Measurements from ENCODE around the gene IL20.

IL20 gene

GRCh38 chr1:206878456-206878855 lies 13.0 kb downstream of the IL20 start:
- no peak for DNase-seq (ENCODE audit: low read depth in 2 of 2)

DNA sequence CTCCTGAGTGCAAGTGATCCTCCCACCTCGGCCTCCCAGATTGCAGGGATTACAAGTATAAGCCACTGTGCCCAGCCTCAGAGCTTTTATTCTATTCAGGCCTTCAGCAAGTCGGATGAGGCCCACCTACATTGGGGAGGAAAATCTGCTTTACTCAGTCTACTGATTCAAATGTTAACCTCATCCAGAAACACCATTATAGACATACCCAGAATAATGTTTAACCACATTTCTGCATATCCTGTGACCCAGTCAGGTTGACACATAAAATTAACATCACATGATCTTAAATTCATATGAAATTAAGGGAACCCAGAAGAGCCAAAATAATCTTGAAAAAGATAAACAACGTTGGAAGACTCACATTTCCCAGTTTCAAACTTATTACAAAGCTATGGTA lies 14.9 kb downstream of the IL20 start:
- no peak for DNase-seq (ENCODE audit: low read depth in 2 of 2)

DNA sequence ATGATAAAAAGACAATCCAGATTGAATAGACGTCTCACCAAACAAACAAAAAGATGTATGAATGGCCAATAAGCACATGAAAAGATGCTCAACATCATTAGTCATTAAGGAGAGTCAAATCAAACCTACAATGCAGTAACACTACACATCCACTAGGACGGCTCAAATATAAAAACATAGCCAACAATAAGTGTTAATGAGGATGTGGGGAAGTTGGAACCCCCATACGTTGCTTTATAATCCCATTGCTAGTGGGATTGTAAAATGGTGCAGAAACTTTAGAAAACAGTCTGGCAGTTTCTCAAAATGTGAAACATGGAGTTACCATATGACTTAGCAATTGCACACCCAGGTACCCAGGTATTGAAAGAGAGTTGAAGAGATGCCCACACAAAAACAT lies 17.1 kb downstream of the IL20 start:
- no peak for DNase-seq (ENCODE audit: low read depth in 2 of 2)

GRCh38 chr1:206883160-206883559 lies 17.7 kb downstream of the IL20 start:
- no peak for DNase-seq (ENCODE audit: low read depth in 2 of 2)

GRCh38 chr1:206883876-206884275 lies 18.5 kb downstream of the IL20 start:
- DNase-seq (ENCODE audit: low read depth in 2 of 2): no peak

DNA sequence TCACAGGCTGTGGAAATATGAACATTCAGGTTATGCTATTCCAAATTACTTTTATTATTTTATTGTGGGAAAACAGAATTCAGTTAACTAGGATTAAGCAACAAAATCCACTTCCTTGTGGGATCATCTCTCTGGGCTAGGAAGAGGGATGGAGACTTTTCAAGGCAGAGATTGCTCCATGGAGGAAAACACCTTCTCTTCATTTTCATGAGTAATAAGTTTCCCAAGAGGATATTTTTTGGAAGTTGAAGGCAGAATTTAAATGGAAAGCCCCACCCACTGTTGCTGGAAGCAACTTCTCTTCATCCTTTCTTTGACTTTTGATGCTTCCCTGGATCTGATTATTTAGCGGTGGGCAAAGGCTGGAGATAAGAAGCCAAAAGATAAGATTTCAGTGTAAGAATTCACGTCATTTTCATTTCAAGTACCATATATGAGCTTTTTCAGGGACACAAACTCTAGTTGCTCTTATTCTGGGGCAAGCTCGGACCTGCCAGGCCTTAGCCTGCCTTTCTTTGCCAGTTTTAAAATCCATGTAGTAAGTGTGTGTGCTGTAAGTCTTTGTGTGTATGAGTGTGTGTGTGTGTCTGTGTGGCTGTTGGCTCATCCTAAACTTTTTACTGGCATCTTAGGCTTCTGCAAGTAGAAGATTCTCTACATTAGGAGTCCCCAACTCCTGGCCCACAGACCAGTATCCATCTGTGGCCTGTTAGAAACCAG lies 20.1 kb downstream of the IL20 start:
- no peak for DNase-seq (ENCODE audit: low read depth in 2 of 2)

GRCh38 chr1:206886831-206887230 lies 21.4 kb downstream of the IL20 start:
- DNase-seq (ENCODE audit: low read depth in 2 of 2): no peak

GRCh38 chr1:206887701-206888100 lies 22.3 kb downstream of the IL20 start:
- DNase-seq (ENCODE audit: low read depth in 2 of 2): no peak

GRCh38 chr1:206890125-206891060 lies 25.0 kb downstream of the IL20 start:
- no peak for DNase-seq (ENCODE audit: low read depth in 2 of 2)

GRCh38 chr1:206891412-206891811 lies 26.0 kb downstream of the IL20 start:
- no peak for DNase-seq (ENCODE audit: low read depth in 2 of 2)

DNA sequence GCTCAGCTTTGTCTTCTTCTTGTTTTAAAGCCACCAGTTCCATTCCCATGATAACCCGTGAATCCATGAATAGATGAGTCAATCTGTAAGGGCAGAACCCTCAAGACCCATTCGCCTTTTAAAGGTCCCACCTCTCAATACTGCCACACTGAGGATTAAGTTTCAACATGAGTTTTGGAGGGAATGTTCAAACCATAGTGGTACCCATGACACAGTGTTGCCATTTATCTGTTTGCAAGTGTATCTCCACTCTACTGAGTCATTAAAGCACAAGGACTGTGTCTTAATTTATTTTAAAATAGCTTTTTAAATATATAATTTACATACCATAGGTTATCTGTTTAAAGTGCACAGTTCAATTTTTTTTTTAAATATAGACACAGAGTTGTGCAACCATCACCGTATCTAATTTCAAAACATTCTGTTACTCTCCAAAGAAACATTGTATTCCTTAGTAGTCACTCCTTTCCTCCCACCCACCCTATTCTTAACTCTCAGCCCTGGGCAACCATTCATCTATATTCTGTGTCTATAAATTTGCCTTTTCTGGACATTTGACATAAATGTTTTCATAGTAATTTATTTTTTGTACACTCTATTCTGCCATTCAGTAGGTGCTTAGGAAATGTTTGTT lies 27.0 kb downstream of the IL20 start:
- DNase-seq (ENCODE audit: low read depth in 2 of 2): no peak

DNA sequence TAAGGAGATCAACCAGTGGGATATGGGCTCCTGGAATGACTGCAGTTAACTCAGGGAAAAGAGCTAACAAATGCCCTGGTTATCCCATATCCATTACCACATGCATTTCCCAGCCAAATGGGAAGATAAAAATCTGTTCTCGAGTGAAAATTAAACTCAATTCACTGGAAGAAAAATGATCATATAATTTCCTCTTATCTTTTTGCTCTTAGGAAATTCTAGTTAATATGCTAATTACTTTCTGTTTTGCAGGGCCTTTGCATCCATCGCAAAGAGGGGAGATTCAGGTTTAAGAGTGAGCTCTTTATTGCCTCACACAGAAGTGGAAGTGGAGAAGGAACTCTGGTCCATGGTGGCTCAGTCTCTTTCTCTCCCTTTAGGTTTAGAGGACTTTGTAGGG lies 28.0 kb downstream of the IL20 start:
- DNase-seq (ENCODE audit: low read depth in 2 of 2): no peak

GRCh38 chr1:206895325-206895724 lies 29.9 kb downstream of the IL20 start:
- DNase-seq (ENCODE audit: low read depth in 2 of 2): no peak

DNA sequence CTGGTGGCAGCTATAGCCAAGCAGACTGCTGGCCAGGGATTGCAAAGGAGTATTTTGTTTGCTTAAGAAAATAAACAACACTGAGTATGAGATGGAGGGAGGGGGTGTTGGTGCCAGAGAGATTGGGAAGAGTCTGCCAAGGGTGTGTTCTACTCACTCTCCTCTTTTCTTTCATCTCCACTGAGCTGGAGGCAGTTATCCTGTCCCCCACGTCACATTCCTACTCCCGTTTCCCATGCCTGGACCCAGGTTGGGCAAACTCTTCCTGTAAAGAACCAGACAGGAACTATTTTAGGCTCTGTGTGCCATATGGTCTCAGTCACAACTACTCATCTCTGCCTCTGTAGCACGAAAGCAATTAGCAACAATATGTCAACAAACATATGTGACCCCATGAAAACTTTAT lies 30.4 kb downstream of the IL20 start:
- DNase-seq (ENCODE audit: low read depth in 2 of 2): no peak

GRCh38 chr1:206896261-206896660 lies 30.8 kb downstream of the IL20 start:
- no peak for DNase-seq (ENCODE audit: low read depth in 2 of 2)

DNA sequence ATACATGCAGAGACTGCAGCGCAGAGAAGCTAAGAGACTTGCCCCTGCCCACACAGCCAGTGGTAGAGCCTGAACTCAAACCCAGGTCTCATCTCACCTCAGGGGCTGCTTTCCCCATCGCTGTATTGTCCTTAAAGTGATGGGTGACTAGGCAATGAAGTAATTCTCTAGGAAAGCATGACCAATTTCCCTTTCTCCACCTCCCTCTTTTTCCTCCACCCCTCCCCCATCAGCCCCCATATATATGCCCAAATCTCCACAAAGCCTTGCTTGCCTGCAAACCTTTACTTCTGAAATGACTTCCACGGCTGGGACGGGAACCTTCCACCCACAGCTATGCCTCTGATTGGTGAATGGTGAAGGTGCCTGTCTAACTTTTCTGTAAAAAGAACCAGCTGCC lies 31.8 kb downstream of the IL20 start, which contains the start of gene IL24:
Gene IL24 (plus strand): TSS at position 269 of the 400 bp plus-strand sequence. CDS start 390 bp downstream, outside the sequence.
- DNase-seq (ENCODE audit: low read depth in 2 of 2): no peak

DNA sequence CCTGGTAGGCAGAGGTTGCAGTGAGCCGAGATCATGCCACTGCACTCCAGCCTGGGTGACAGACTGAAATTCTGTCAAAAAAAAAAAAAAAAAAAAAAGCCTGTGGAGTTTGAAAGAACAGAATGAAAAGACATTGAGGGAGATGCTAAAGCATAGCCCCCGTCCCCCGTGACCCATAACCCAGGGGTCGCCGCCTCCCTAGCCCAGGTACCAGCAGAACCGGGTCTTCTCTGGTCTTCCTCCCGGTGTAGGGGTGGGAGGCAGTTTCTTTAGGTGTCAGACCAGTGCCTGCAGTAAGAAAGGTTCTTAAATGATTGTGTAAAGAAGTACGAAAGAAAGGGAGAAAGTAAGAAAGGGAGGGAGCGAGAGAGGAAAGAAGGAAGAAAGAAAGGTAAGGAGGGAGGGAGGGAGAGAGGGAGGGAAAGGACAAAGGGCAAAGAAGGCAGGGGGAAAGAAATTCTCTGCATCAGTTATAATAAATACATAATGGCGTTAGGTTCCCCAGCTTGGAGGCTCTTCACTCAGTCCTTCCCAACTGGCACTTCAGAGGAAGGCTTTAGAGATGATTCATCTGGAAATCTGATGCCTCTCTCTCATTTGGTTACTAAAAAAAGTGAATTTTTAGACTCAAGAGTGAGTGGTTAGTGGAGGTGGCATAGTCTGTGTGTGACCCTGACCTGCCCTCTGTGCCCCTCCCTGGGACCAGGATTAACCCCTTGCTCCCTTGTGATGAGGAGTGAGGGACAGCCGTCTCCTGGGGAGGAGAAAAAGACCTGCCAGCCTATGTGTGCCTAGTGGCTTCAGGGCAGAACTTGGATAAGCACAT lies 32.9 kb downstream of the IL20 start:
- no peak for DNase-seq (ENCODE audit: low read depth in 2 of 2)

- no peak for DNase-seq (ENCODE audit: low read depth in 2 of 2)
These were observed 33.5 kb downstream of the IL20 start for GRCh38 chr1:206898915-206899431.

DNA sequence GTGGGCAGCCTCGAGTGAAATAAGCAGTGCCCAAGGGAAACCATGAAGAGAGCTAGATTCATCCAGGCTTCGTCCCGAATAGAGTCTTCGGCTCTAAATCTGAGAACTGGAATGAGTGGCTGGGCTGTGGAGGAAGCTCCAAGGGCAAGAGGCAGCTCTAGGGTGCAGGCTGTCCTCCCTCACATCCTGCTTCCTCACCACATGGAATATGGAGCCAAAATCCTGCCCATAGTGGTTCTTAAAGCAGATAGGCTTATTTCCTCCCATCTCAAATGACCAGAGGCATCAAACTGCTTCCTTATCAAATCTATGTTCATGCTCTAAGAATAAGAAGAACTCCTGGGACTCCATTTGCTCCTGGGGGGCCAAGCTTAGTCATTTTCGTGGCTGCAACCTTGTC lies 34.3 kb downstream of the IL20 start:
- DNase-seq (ENCODE audit: low read depth in 2 of 2): no peak

- no peak for DNase-seq (ENCODE audit: low read depth in 2 of 2)
These were observed 34.7 kb downstream of the IL20 start for GRCh38 chr1:206900149-206900548.

- no peak for DNase-seq (ENCODE audit: low read depth in 2 of 2)
These were observed 36.5 kb downstream of the IL20 start for GRCh38 chr1:206901944-206902343.
